HTERT RPE-1 (cell line): ENCODE data around the gene AP1G2.

Experiments used
- in situ Hi-C: fragments of 300-500 bp; cut with MboI; formaldehyde crosslinking; loops from 4 replicates; pipeline ENCODE4 v1.14.3; 2020; ENCODE audit warnings: low sequenced_read_pairs

The AP1G2 gene

GRCh38 chr14:23520899-23521533 lies 46.6 kb downstream of the AP1G2 start:
- in situ Hi-C loops = no loop called here

- in situ Hi-C loops = no loop called here
Measured at GRCh38 chr14:23518709-23519108, 48.9 kb downstream of the AP1G2 start.

GRCh38 chr14:23517650-23518326 lies 49.8 kb downstream of the AP1G2 start:
- in situ Hi-C loops = no loop called here

GRCh38 chr14:23514644-23514957 lies 53.0 kb downstream of the AP1G2 start:
- in situ Hi-C loops = no loop called here

GRCh38 chr14:23513818-23514643 lies 53.6 kb downstream of the AP1G2 start:
- in situ Hi-C loops = no loop called here

- in situ Hi-C loops = no loop called here
Measured at GRCh38 chr14:23513005-23513817, 54.4 kb downstream of the AP1G2 start.

GRCh38 chr14:23512156-23512555 lies 55.4 kb downstream of the AP1G2 start:
- in situ Hi-C loops = no loop called here
